HG03432 (cell line): ENCODE data around the gene CPNE4.
"Not testable (repeated sequence)": the region's sequence is repeated elsewhere in the genome, so short reads cannot be mapped to it uniquely, and the experiment has no call there.

Source experiments
- ATAC-seq: cut with Tn5 transposase; IDR thresholded peaks from one replicate; pipeline ENCODE4 v1.9.1; 2021; ENCODE audit warnings: mild to moderate bottlenecking, moderate library complexity; ENCODE audit not compliant: unreplicated experiment

CPNE4 gene

GRCh38 chr3:131486545-131486944 is 548.3 kb downstream of the CPNE4 start:
- ATAC-seq: not testable (repeated sequence)

DNA sequence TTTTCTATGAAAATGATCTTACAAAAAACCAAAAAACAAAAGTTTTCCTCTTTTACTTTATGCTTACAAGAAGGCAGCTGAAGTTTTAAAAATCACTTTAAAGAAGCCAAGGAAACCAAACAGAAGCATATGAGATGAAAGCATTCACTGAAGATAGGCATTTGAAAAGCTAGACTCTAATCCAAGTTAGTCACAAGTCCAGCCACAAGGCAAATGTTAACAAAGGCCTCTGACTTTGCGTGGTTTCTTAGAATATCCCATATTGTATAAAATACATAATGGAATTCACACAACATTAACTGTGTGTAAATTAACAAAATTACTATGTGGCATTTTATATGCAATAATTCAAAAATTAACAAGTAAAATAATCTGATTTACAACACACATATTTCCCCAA is 549.7 kb downstream of the CPNE4 start:
- no peak for ATAC-seq

DNA sequence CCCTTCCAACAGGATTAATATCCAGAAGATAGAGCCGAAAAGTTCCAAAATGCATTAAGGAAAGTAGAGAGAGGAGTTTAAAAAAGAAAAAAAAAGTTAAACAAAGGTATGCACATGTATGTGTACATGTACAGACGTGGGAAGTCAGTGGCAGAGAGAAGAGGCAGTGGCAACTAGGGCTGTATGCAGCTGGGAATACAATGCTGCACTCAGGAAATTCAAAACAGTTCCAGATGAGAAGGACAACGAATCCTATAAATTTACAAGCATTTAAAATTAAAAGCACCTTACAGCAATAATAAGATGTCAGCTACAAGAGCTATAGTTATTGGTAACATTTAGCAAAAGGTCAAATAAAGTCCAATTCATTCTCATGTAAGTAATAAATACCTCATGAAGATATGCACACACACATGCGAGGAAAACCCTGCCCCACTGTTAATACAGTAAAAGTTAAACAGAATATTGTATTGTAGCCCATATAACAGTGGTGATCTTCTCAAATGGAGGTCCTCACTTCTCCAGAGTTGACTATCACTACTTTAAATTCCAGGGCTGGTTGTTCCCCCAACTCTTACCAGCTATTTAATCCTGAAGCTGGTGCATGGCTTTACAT is 550.2 kb downstream of the CPNE4 start:
- no peak for ATAC-seq
